VCaP (cell line): ENCODE data around the gene ITGB6.
"Not testable (repeated sequence)": the region's sequence is repeated elsewhere in the genome, so short reads cannot be mapped to it uniquely, and the experiment has no call there.

Experiments used
- H3K27ac ChIP-seq: fragments of 450-650 bp; 2 replicates; pipeline ENCODE4 v1.5.1; 2017
- CTCF ChIP-seq: fragments of 450-650 bp; conservative IDR thresholded peaks from 2 replicates; pipeline ENCODE4 v1.5.1; 2017; ENCODE audit warnings: mild to moderate bottlenecking, moderate library complexity

The ITGB6 gene

GRCh38 chr2:160165081-160165480, 35.0 kb downstream of the ITGB6 start:
- TF ChIP-seq CTCF: no peak
- peak overlapping the region; percentile 91 for H3K27ac ChIP-seq

DNA sequence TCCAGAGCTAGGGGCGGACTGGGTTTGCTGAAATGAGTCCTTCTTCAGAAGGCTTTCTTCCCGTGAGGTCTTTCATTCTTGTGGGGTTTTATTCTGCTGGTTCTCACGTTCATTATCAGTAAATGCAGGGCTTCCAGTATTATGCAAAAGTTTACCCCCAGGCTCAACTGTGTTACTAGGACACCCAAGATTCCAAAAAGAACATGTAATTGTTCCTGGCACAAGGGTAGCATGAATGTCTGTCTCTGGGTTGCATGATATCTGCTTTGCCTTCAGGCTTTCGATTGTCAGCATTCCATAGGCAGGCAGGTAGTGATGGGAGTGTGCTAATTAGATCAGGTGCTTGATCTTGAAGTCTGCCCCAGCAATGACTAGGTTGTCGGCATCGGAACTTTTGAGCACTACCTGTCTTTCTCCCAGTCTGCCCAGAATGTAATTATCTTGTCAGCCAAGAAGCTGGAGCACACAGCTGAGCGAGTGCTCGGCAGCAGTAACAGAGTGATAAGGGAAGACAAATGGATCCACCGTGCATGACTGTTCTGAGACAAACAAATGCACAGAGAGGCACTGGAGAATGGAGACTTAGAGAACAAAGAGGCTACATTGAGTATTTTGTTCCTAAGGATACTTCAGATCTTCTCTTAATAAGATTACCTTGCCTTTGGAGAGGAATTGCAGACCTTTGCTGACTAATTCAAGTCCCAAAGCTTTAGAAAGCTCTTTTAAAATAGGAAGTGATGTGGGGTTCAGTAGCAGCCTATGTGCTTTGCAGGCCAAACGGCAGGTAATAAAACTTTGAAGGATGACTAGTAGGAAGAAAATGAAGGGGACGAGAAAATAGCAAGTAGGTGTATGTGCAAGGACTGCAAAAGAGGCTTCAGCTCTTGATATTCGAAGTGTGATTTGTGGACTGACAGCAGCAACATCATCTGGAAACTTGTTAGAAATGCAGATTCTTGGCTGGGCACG, 41.9 kb downstream of the ITGB6 start:
- no peak overlapping the region for H3K27ac ChIP-seq
- no peak for TF ChIP-seq CTCF

DNA sequence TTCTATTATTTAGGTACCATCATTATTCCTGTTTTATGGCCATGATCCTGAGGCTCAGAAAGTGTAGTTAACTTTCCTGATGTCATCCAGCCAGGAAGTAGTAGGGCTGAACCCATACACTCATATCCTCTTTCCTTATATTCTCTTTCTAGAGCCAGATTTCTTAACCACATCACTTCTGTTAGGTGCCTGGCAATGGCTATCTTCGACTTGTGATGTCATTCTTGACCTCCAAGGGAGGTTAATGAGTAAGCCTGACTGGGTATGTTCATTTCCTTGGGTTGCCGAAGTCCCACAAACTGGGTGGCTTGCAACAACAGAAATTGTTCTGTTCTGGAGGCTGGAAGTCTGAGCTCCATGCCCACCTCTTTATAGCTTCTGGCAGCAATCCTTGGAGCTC, 43.4 kb downstream of the ITGB6 start:
- no peak for TF ChIP-seq CTCF
- no peak overlapping the region for H3K27ac ChIP-seq

DNA sequence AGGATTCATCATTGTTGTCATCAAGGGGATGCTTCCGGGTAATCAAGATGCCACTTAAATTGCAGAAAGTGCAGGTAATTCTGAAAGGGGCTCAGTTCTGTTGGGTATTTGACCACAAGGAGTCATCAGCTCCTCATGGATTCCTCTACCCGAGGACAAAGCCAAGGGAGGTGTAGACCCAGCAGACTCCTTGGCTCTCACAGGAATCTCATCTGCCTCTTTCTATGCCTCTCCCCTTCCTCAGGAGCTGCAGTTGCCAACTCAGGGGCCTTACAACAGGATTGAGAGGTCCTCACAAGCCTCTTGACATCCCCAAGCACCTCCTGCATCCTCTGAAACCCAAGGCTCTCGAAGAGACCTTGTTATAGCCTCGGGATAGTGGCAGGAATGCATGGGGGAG, 44.0 kb downstream of the ITGB6 start:
- H3K27ac ChIP-seq: no peak overlapping the region
- TF ChIP-seq CTCF: 0 out of 2 replicates have a peak, but pooled peaks have one; percentile 30

GRCh38 chr2:160148419-160148818, 51.7 kb downstream of the ITGB6 start:
- H3K27ac ChIP-seq: not testable (repeated sequence)

- no peak overlapping the region for H3K27ac ChIP-seq
- no peak for TF ChIP-seq CTCF
Observed at GRCh38 chr2:160145471-160145870, 54.6 kb downstream of the ITGB6 start.

GRCh38 chr2:160144280-160144990, 55.6 kb downstream of the ITGB6 start:
- H3K27ac ChIP-seq: no peak overlapping the region
- no peak for TF ChIP-seq CTCF

- H3K27ac ChIP-seq: no peak overlapping the region
- no peak for TF ChIP-seq CTCF
Observed at GRCh38 chr2:160142472-160142871, 57.6 kb downstream of the ITGB6 start.
